HL-60 (cell line): ENCODE data around the gene PCSK9.

ENCODE experiments used
- CTCF ChIP-seq: IDR thresholded peaks from one replicate; pipeline ENCODE4 v1.5.1; 2011; ENCODE audit warnings: low read length, control low read depth, inconsistent platforms; ENCODE audit not compliant: insufficient read depth
- REST ChIP-seq: IDR thresholded peaks from 2 replicates; pipeline ENCODE4 v1.6.1; 2012; ENCODE audit warnings: low read depth; ENCODE audit not compliant: insufficient replicate concordance

GRCh38 chr1:54995013-54995760 is 44.2 kb upstream of the PCSK9 start:
- TF ChIP-seq CTCF (no peak), REST (no peak)
